Measurements from ENCODE around the gene TMTC2. TPM values are rescaled to one million over a fixed set of nuclear protein-coding genes. Genes with fewer than 3 reads are reported as not detected.
"Not testable (repeated sequence)": the region's sequence is repeated elsewhere in the genome, so short reads cannot be mapped to it uniquely, and the experiment has no call there.

TMTC2 gene
- total RNA-seq, 2 donors from 2014 or later, result 5.0 to 6.7 TPM

GRCh38 chr12:82793751-82794281 lies 107.1 kb downstream of the TMTC2 start:
- H3K36me3 Mint-ChIP-seq, result no peaks in the 10 kb centered on the region
- no peaks in the 10 kb centered on the region for H3K9me3 Mint-ChIP-seq
- no peak for ATAC-seq
- no peak overlapping the region for H3K27ac Mint-ChIP-seq
- DNase-seq (ENCODE audit: low spot score in 2 of 2), result no peak

DNA sequence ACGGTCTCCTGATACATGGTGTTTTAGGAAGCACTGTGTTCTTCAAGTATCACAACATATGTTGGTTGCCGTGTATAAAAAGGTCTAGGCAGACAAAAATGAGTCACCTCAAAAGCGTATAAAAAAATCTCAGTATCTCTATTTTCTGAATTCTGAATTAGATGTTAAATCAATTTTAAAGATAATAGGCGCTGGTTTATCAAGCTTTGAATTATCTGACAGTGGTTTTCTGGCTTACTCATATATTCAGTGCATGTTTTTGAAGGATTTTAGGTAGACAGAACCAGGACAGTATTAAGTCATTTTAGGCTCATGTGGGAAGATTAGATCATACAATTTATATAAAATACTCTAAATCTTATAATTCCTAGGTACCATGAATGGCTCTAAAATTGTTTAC lies 110.8 kb downstream of the TMTC2 start:
- Mint-ChIP-seq H3K27ac (no peak overlapping the region), H3K36me3 (peaks cover 0 to 6% of the 10 kb centered on the region in 2 donors), H3K9me3 (no peaks in the 10 kb centered on the region)
- no peak for ATAC-seq
- DNase-seq (ENCODE audit: low spot score in 2 of 2), result no peak

DNA sequence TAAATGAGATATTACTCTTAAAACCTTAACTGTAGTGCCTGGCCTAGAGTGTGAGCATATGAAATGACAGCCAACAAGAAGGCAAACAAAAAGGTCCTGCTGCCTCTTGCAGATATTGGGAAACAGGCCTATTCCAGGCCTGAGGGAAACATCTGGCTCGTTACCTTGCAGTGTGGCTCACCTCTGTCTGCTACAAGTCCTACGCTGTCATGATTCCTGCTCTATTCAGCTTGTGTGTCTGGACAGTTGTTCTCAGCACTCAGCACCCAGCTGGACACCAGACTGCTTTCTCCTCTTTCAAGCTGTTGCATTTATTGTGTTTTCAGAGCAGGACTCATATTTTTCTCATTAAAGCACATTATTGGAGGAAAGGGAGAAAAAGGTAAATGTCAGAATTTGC lies 113.5 kb downstream of the TMTC2 start:
- Mint-ChIP-seq H3K36me3 (peaks cover 0 to 6% of the 10 kb centered on the region in 2 donors), H3K27ac (no peak overlapping the region), H3K9me3 (no peaks in the 10 kb centered on the region)
- ATAC-seq (no peak), DNase-seq (ENCODE audit: low spot score in 2 of 2) (no peak)

DNA sequence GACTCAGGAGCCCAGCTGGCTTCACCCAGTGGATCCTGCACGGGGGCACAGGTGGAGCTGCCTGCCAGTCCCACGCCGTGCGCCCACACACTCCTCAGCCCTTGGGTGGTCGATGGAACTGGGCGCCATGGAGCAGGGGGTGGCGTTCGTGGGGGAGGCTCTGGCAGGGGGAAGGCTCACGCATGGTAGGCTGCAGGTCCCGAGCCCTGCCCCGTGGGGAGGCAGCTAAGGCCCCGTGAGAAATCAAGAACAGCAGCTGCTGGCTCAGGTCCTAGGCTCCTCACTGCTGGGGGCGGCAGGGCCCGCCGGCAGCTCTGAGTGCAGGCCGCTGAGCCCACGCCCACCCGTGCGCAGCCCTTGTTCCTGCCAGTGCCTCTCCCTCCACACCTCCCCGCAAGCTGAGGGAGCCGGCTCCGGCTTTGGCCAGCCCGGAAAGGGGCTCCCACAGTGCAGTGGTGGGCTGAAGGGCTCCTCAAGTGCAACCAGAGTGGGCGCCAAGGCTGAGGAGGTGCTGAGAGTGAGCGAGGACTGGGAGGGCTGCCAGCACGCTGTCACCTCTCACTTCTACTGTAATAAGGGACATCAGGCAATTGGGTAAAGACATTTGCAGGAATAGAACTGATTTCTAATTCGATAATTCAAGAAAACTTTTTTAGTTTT lies 115.4 kb downstream of the TMTC2 start:
- ATAC-seq (no peak), DNase-seq (ENCODE audit: low spot score in 2 of 2) (no peak)
- H3K36me3 Mint-ChIP-seq, result peaks cover 0 to 6% of the 10 kb centered on the region in 2 donors
- H3K9me3 Mint-ChIP-seq, result no peaks in the 10 kb centered on the region
- no peak overlapping the region for H3K27ac Mint-ChIP-seq

GRCh38 chr12:82803201-82803600 lies 116.5 kb downstream of the TMTC2 start:
- ATAC-seq (no peak), DNase-seq (ENCODE audit: low spot score in 2 of 2) (no peak)
- H3K36me3 Mint-ChIP-seq, result peaks cover 0 to 6% of the 10 kb centered on the region in 2 donors
- no peaks in the 10 kb centered on the region for H3K9me3 Mint-ChIP-seq
- no peak overlapping the region for H3K27ac Mint-ChIP-seq

GRCh38 chr12:82804601-82805000 lies 117.9 kb downstream of the TMTC2 start:
- H3K27ac Mint-ChIP-seq, result no peak overlapping the region
- peaks cover 0 to 6% of the 10 kb centered on the region in 2 donors for H3K36me3 Mint-ChIP-seq
- DNase-seq (ENCODE audit: low spot score in 2 of 2) (no peak), ATAC-seq (no peak)
- no peaks in the 10 kb centered on the region for H3K9me3 Mint-ChIP-seq

GRCh38 chr12:82805004-82805403 lies 118.3 kb downstream of the TMTC2 start:
- not testable (repeated sequence) for H3K27ac Mint-ChIP-seq; H3K36me3 Mint-ChIP-seq; H3K9me3 Mint-ChIP-seq; DNase-seq (ENCODE audit: low spot score in 2 of 2); ATAC-seq

GRCh38 chr12:82805812-82806497 lies 119.2 kb downstream of the TMTC2 start:
- Mint-ChIP-seq H3K36me3 (peaks cover 0 to 5% of the 10 kb centered on the region in 2 donors), H3K9me3 (no peaks in the 10 kb centered on the region)

DNA sequence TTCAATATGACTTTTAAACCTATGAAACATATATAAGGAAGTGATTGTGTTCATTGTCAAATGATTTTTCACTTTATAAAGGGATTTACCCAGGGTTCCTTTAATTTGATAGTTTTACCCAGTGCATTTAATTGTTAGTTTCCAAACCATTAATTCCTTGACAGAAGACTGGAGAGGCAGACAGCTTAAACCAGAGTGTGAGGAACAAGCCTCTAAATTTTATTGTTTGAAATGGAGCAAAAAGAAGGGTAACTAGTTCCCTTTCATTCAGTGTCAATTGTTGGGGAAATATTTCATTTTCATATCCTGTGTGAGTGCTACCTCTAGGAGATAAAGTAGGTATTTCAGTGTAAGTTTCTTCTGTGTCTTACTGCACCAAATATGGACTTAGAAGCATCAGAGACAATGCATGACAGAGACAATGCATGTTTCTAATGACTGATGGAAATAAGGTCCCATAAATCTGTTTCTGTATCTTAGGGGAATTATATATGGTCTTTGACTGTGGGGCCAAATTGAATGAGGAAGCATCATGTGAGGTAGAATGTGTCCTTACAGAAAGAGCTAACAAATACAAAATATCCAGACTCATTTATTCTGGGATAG lies 120.5 kb downstream of the TMTC2 start:
- no peak for ATAC-seq
- no peaks in the 10 kb centered on the region for H3K36me3 Mint-ChIP-seq
- H3K9me3 Mint-ChIP-seq, result no peaks in the 10 kb centered on the region
- no peak for DNase-seq (ENCODE audit: low spot score in 2 of 2)
- H3K27ac Mint-ChIP-seq, result no peak overlapping the region

More at GRCh38 chr12:82805812-82806497, 119.2 kb downstream of the TMTC2 start:
- no peak for DNase-seq (ENCODE audit: low spot score in 2 of 2)
- ATAC-seq, result no peak
- H3K27ac Mint-ChIP-seq, result no peak overlapping the region

DNA sequence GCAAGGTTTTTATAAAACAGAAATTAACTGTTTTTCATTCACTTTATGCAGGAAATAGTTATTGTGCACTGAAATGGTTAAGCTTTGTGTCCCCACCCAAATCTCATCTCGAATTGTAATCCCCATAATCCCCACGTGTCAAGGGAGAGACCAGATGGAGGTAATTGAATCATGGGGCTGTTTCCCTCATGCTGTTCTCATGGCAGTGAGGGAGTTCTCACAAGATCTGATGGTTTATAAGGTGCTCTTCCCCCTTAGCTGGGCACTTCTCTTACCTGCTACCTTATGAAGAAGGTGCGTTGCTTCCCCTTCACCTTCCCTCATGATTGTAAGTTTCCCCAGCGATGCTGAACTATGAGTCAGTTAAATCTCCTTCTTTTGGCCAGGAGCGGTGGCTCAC lies 123.9 kb downstream of the TMTC2 start:
- Mint-ChIP-seq H3K36me3 (peaks cover 0 to 8% of the 10 kb centered on the region in 2 donors), H3K27ac (no peak overlapping the region), H3K9me3 (peaks cover 0 to 7% of the 10 kb centered on the region in 2 donors)
- no peak for ATAC-seq
- DNase-seq (ENCODE audit: low spot score in 2 of 2), result no peak

- DNase-seq (ENCODE audit: low spot score in 2 of 2), result no peak
- Mint-ChIP-seq H3K9me3 (peaks cover 0 to 7% of the 10 kb centered on the region in 2 donors), H3K27ac (no peak overlapping the region), H3K36me3 (peaks cover 0 to 8% of the 10 kb centered on the region in 2 donors)
- ATAC-seq, result no peak
These were observed 130.7 kb downstream of the TMTC2 start for GRCh38 chr12:82817368-82817767.

DNA sequence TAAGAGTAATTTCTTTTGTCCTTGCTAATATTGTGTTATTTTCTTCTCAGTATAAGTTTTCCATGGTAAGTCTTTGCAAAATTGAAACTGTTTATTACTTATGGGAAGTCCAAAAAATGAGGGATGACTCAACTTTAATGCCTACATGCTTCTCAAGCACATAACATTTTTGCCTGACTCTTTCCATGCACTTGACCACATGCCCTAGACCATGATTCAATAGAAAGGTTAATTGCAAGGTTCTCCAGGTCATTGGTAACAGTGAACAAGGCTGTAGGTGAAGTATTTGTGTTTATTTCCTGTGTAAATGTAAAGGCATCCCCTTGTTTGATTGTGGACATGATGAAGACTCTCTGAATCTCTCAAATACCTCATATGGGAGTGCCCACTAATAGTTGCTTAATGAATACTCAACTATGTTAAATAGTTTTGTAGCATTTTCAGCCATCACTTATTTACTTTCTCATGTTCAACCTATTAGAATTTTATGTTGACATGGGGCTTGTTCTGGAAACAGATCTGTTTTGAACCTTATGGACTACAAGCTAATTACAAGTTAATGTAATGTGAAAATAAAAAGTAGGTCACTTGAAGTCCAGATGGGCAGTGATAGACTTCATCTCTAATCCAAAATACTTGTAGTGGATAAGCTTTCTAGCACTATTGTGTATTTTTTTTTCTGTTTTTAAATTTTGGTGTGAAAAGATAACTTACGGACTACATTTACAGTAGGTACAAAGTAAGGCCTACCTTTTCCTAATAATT lies 131.7 kb downstream of the TMTC2 start:
- H3K36me3 Mint-ChIP-seq, result peaks cover 0 to 8% of the 10 kb centered on the region in 2 donors
- no peak overlapping the region for H3K27ac Mint-ChIP-seq
- peaks cover 0 to 7% of the 10 kb centered on the region in 2 donors for H3K9me3 Mint-ChIP-seq
- DNase-seq (ENCODE audit: low spot score in 2 of 2) (no peak), ATAC-seq (no peak)

DNA sequence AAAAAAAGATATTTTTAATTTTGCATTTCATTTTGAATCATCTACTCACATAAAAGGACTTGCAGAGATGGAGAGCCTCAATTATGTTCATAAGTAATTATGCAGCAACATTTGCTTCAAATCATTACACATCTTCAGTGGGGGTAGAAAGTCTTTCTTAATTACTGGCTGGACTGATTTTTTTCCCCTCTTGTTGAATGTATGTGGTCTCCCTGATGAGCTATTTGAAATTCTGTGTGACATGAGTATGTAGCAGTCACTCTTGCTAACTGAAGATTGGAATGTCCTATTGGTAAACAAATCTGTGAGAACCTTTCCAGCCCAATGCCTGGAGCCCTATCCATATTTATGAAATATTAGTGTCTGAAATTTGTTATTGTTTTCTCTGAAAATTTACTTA lies 139.8 kb downstream of the TMTC2 start:
- no peaks in the 10 kb centered on the region for H3K36me3 Mint-ChIP-seq
- no peak for DNase-seq (ENCODE audit: low spot score in 2 of 2)
- no peak for ATAC-seq
- no peaks in the 10 kb centered on the region for H3K9me3 Mint-ChIP-seq
- no peak overlapping the region for H3K27ac Mint-ChIP-seq

GRCh38 chr12:82832096-82832495 lies 145.4 kb downstream of the TMTC2 start:
- no peak for DNase-seq (ENCODE audit: low spot score in 2 of 2)
- H3K36me3 Mint-ChIP-seq, result no peaks in the 10 kb centered on the region
- H3K27ac Mint-ChIP-seq, result no peak overlapping the region
- H3K9me3 Mint-ChIP-seq, result no peaks in the 10 kb centered on the region
- no peak for ATAC-seq

DNA sequence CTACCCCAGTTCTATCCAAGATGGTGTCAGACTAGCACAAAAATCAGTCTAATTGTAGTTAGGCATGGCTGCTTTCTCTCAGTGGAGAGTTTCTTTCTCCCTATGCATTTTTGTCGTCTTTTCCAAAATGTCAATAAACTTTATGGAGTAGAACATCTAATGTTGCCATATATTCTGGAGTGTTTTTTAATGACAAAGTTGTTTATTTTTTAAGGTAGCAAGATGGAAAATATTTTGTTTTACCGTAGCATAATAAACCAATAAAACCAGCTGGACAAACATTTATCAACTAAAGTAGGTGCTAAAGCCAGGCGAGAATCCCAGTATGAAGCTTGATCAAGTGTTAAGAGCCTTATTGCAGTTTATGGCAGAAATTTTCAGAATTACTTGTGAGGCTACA lies 146.3 kb downstream of the TMTC2 start:
- no peak for ATAC-seq
- Mint-ChIP-seq H3K27ac (no peak overlapping the region), H3K36me3 (no peaks in the 10 kb centered on the region), H3K9me3 (no peaks in the 10 kb centered on the region)
- no peak for DNase-seq (ENCODE audit: low spot score in 2 of 2)

- Mint-ChIP-seq H3K9me3 (no peaks in the 10 kb centered on the region), H3K27ac (no peak overlapping the region), H3K36me3 (no peaks in the 10 kb centered on the region)
- ATAC-seq (no peak), DNase-seq (ENCODE audit: low spot score in 2 of 2) (no peak)
These were observed 146.8 kb downstream of the TMTC2 start for GRCh38 chr12:82833481-82833880.

- ATAC-seq (no peak), DNase-seq (ENCODE audit: low spot score in 2 of 2) (no peak)
- Mint-ChIP-seq H3K9me3 (no peaks in the 10 kb centered on the region), H3K36me3 (no peaks in the 10 kb centered on the region), H3K27ac (no peak overlapping the region)
These were observed 148.5 kb downstream of the TMTC2 start for GRCh38 chr12:82835217-82835616.

Data from activated naive CD4-positive, alpha-beta T cell treated with anti-CD3 and anti-CD28 coated beads, Interleukin-2, amount 50 U/mL, for 72 hours (primary cell).